ENCODE results near the gene GSE1.
"Not testable (repeated sequence)": the region's sequence is repeated elsewhere in the genome, so short reads cannot be mapped to it uniquely, and the experiment has no call there.

Gene GSE1

GRCh38 chr16:85592277-85592676 lies 20.8 kb upstream of the GSE1 start:
- not testable (repeated sequence) for FAIRE-seq

DNA sequence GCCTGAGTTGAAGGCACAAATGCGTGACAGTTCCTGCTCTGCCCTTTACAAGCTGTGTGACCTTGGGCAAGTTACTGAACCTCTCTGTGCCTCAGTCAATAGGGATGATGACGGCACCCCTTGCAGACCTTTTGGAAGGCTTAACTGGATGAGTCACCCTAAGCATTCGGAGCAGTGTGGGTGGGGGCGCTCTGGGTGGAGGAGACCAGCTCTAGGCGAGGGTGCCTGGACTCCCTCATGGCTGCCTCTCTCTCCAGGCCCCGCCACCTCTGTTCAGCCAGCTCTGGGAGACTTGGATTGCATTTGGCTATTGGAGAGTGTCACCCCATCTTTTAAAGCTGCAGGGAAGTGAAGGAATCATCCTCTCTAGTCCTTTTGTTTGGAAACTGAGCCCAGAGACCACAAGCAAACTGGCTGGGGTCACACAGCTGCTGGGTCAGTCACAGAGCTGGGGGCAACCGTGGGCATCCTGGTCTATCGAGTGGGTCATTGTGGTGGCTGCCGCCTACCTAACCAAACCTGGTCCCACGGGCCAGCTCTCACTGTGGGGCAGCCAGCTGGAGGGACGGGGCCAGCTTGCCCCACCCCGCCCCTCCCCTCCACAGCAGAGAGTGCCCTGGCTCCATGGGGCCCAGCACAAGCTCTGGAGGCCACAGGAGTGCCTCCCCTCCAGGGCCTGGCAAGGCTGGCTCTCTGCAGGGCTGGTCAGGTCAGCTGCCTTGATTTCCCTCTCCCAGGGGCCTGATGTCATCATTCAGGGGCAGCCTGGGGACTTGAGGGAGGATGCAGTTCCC lies 20.2 kb upstream of the GSE1 start:
- no peak for FAIRE-seq

DNA sequence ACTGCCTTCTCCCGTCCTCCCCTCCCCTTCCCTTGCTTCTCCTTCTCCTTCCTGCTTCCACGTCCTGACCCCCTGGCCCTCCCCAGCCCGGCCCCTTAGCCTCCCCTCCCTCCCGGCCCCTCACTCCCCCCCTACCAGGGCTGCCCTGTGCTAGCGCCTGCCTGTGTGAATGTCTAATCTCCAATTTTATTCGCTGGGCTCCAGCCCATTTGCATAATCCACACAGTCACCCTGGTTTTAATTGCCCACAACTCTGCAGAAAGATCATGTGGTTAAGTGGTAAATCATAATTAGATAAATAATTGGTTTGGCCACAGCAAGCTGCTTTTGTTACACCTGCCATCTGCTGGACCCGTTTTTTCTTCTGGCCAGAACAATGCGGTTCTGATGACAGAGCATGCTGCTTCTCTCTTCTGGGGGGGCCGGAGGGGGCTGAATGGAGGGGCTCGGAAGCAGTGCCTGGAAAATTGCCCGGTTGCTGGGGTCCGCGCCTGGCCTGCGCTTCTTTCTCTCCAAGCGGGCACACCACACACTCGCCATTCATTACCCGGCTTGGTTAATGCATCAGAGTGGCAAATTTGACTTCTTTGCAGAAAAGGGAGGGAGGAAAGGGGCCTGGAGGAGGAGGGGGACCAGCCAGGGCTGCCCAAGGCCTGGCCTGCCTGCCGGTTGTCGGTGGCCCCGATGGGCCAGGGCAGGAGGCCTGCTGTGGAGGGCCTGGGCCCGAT lies 19.5 kb upstream of the GSE1 start:
- FAIRE-seq, result no peak

DNA sequence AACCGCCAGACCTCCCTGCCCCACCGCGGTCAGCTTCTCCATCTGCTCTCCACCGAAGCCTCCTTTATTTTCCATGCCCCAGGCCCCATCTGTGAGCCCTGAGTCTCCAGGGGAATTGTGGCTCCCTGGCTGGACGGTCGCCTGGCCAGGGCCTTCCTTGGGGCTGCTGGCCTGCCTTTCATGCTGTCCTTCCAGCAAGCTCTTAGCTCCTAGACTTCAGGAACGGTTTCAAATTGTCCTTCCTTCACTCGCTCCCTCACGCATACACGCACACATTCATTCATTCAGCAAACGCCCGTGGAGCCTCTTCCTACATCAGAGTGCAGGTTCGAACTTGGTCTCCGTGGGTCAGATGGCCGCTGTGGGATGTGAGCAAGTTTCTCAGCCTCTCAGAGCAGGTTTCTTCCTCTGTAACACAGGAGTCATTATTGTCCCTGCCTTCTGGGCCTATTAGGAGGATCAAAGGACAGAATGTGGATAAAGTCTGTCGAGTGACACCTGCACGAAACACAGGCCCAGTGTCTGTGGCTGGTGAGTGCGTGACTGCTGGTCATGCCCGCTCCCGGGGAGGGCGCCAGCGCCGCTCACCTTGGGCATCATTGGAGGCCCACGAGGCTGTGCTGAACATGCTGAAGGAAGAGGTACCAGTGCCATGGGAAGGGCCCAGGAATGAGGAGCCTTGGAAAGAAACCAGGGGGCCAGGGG lies 18.7 kb upstream of the GSE1 start:
- FAIRE-seq, result no peak

DNA sequence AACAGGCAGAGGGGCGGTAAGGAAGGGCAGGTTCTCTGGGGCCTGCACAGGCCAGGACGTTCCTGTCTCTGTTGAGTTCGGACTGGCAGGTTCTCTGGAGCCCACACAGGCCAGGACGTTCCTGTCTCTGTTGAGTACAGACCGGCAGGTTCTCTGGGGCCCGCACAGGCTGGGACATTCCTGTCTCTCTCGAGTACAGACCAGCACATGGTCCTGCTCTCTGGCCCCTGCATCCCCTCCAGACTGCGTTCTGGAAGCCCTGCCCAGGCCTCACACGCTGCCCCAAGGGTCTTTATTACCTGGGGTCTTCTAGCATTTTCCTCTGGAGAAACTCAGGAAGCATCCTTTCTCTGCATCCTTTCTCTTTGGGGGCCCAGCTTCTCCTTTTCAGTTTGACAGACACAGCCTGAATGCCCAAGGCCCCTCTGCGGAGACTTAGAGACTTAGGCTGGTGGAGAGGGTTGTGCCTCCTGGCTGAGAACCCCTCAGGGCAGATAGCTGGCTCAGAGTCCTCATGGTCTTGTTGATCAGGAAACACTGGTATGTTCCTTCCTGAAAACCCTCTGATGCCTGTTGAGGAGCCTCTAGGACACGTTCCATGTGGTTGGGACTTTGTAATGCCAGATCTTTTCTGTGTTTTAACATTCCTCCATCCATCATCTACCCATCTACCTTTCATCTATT lies 18.0 kb upstream of the GSE1 start:
- FAIRE-seq, result no peak

GRCh38 chr16:85595812-85596502 lies 17.2 kb upstream of the GSE1 start:
- FAIRE-seq, result no peak

- FAIRE-seq, result no peak
Observed at GRCh38 chr16:85598141-85598540, 15.0 kb upstream of the GSE1 start.

DNA sequence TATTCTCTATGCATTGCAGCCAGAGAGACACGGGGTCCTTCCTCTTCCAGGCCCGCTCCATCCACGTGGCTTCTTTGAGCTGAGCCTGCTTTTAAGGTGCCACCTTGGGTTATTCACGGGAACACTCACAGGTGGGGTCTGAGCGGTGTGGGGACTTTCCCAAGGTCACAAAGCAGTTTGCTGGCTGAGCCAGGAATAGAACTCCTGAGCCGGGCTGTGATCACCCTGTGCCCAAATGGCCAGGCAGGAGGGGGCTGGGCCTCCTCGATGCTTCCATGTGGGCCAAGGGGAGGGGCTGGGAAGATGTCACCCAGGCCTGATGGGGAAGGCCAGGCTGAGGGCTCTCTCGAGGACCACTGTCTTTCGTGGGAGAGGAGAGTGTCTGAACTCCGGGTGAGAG lies 13.0 kb upstream of the GSE1 start:
- FAIRE-seq, result no peak

- FAIRE-seq, result no peak
Observed at GRCh38 chr16:85600530-85601271, 12.4 kb upstream of the GSE1 start.

GRCh38 chr16:85601272-85601639 lies 11.9 kb upstream of the GSE1 start:
- FAIRE-seq, result no peak

DNA sequence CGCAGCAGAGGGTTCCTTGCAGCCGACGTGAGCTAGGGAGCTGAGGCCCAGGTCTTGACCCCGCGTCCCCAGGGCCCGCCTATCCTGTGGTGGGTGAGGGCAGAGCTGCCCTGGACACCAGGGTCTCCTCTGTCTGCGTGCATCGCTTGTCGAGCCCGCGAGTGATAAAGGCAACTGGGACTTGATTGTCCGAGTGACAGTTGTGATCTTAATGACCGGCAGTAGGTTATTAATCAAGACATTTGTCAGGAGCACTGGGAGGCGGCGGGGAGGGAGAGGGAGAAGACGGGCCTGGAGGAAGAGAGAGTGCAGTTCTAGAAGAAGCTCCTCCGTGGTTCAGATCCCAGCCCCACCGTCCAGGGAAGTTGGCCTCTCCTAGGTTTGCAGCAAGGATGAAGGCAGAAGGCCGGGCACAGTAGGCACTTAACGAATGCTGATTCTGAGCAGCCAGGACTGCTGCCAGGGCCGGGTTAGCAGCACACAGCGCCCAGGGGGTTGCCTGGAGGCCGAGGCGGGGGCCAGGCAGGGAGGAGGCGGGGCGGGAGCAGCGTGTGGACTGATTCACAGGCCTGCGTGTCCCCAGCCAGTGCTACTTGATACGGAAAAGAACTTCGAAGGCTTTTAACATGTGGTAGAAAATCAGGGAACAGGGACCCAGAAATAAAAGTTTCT lies 11.3 kb upstream of the GSE1 start:
- no peak for FAIRE-seq

- FAIRE-seq, result no peak
Observed at GRCh38 chr16:85602402-85603202, 10.5 kb upstream of the GSE1 start.

GRCh38 chr16:85603203-85603755 lies 9.8 kb upstream of the GSE1 start:
- no peak for FAIRE-seq

DNA sequence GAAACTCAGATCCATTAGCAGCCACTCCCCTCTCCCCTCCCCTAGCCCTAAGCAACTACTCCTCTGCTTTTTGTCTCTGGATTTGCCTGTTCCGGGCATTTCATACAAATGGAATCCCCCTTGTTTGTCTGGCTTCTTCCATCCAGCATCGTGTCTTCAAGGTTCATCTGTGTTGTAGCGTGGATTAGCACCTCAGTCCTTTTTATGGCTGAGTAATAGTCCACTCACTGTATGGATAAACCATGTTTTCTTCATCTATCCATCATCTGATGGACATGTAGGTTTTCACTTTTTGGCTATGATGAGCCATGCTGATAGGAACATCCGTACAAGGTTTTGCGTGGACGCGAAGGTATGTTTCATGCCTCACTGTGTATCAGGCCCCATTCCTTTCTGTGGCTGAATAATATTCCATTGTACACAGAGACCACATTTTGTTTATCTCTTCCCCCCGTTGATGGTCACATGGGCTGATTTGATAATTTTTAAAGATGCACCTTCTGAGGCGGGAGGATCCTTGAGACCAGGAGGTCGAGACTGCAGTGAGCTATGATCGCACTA lies 8.9 kb upstream of the GSE1 start:
- no peak for FAIRE-seq

- FAIRE-seq, result no peak
Observed at GRCh38 chr16:85605051-85605911, 7.8 kb upstream of the GSE1 start.

DNA sequence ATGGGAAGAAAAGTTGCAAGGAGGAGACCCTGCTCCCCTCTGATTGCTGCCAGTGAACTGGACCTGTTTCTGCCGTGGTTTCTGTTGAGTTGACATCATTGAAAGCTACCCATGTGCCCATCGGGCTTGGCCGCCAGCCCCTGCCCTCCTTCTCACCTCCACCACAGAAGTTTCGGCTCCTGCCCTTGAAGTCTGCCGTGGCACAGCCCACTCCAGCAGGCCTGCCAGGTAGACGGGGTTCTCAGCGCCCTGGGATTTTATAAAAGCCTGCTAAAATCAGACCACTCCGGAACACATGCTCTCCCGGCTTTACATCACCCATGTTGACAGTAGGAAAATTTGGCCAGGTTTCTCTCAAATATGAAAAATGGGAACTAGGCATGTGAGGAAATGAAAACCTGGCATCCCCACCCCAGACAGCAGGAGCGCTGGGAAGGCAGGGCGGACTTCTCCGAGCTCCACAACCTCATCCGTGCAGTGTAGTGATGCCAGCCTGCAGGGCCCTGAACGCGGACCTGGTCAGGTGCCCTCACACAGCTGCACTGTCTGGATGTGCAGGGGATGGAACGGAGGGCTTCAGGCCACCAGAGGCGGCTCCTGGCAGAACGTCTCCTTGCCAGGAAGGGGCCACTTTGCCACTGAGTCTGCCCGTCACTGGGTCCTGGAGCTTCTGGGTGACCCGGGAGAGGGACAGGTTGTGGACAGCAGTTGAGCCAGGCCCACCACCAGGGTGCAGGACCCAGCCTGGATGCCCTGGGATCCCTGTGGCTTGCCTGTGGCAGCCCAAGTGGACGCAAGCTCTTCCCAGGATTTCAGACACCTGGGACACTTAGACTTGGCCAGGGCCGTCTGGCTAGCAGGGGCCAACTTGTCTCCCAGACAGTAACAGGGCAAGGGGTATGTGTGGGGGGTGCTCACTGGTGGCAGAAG lies 6.9 kb upstream of the GSE1 start:
- FAIRE-seq, result no peak

- FAIRE-seq, result no peak
Observed at GRCh38 chr16:85606904-85607303, 6.2 kb upstream of the GSE1 start.
